ENCODE measurements around the gene CCSER2.

The CCSER2 gene

GRCh38 chr10:84550756-84551436 is 222.5 kb downstream of the CCSER2 start:
- no peak for DNase-seq

- DNase-seq = no peak
These were observed 223.2 kb downstream of the CCSER2 start for GRCh38 chr10:84551437-84552120.

DNA sequence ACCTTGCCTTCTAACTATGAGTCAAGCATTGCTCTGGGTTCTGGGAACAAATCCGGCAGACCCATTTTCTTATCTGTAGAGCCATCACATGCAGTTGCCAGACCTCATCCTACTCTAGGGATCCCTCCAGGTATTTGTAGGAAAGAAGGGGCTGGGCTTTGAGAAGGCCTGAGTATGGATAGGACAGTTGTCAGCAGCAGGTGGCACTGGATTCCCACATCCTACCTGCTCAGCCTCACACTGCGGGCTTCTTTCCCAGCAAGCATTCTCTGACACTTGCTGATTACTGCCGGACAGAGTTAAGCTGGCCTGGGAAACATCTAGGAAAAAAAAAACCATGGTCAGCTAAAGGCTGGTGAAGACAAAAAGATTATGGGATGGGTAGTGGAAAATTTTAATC is 224.1 kb downstream of the CCSER2 start:
- DNase-seq = no peak

DNA sequence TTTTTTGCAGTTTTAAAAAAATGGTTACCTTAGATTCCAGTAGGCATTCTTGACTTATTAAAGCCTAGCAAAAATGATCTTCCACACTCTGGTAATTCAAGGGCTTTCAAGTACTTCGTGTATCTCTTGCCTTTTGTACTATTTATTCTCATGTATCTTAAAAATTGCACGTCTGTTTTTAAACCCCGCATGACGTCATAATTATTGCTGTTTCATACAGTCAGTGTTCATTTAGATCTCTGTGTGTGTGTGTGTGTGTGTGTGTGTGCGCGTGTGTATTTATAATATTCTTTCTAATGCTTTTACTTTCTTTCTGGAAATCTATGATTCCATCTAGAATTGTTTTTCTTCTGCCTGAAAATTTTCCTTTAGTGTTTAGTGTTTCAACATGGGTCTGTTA is 234.2 kb downstream of the CCSER2 start:
- DNase-seq = no peak

DNA sequence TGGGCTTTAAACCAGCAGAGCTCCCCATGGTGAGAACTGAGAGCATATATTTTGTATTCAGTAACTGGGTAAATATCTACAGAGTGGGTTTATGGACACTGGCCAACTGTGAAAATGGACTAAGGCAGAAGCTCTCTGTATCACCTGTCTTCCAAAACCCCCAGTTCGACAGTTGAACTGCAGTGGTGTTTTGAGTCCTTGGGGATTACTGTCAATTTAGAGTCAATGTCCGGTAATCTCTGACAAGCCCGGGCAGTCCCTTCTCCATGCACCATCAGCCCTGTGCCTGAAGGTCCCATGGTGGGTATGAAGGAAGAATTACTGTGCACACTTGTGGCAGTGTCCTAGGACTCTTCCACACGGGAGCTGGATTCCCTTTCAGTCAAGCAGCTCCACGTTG is 235.0 kb downstream of the CCSER2 start:
- DNase-seq = no peak

DNA sequence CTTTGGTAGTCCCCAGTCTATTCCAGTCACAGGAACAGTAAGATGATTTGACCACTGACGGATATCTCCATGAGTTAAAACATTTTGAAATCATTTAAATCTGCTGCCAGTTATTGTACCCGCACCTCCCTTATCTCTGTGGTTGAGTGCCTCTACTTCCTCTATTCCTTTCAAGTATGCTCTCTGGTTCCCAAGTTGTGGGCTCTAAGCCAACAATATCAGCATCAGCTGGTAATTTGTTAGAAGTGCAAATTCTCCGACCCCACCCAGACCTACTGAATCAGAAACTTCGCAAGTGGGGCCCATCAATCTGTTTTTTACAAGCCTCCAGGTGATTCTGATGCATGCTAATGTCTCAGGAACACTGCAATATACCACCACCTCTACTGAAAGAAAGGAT is 235.5 kb downstream of the CCSER2 start:
- no peak for DNase-seq

DNA sequence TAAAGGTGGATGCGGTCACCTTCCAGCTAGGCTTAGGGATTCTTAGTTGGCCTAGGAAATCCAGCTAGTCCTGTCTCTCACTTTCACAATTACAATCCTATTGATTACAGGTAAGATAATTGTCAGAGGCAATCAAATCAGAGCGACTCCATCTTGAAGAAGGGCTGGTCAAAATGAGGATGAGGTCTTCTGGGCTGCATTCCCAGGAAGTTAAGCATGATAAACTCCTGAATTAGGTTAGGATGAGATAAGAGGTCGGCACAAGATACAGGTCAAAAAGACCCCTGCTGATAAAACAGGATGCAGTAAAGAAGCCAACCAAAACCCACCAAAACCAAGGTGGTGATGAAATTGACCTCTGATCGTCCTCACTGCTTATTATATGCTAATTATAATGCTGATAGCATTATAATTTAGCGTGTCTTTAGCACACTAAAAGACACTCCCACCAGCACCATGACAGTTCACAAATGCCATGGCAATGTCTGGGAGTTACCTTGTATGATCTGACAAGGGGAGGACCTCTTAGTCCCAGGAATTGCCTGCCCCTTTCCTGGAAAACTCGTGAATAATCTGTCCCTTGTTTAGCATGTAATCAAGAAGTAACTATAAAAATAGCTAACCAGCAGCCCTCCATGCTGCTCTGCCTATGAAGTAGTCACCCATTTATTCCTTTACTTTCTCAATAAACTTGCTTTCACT is 237.6 kb downstream of the CCSER2 start:
- no peak for DNase-seq

- no peak for DNase-seq
These were observed 238.7 kb downstream of the CCSER2 start for GRCh38 chr10:84567133-84567532.
